Sigmoid colon (tissue), 7 donors: ENCODE measurements around the gene CTH. TPM values are rescaled to one million over a fixed set of nuclear protein-coding genes. Genes with fewer than 3 reads are reported as not detected.
"Not testable (repeated sequence)": the region's sequence is repeated elsewhere in the genome, so short reads cannot be mapped to it uniquely, and the experiment has no call there.

ENCODE experiments used
- DNase-seq: peaks from one replicate; pipeline ENCODE4 v3.0.0-alpha.2; 2019
- H3K27ac ChIP-seq, 4 donors: fragments of 200-600 bp; sonication (generic); one replicate each; pipeline ENCODE4 v1.5.1; 2016 to 2019; ENCODE audit warnings: mild to moderate bottlenecking in 1 of 4
- H3K27me3 ChIP-seq, 3 donors: fragments of 200-600 bp; sonication (generic); one replicate each; pipeline ENCODE4 v1.5.1; 2019; ENCODE audit warnings: mild to moderate bottlenecking in 1 of 3
- H3K36me3 ChIP-seq, 4 donors: fragments of 200-600 bp; sonication (generic); one replicate each; pipeline ENCODE4 v1.5.1; 2016 to 2019
- H3K4me1 ChIP-seq, 4 donors: fragments of 200-600 bp; sonication (generic); one replicate each; pipeline ENCODE4 v1.5.1; 2017 to 2019
- H3K4me3 ChIP-seq, 4 donors: fragments of 200-600 bp; sonication (generic); one replicate each; pipeline ENCODE4 v1.5.1; 2017 to 2019; ENCODE audit warnings: mild to moderate bottlenecking in 2 of 4, moderate library complexity in 1 of 4
- H3K9me3 ChIP-seq, 4 donors: fragments of 200-600 bp in 3 of 4; sonication (generic) in 3 of 4; one replicate each; pipeline versions ENCODE4 v1.5.1 to v1.6.1; 2013 to 2019
- CTCF ChIP-seq, 4 experiments: fragments of 450-650 bp in 3 of 4; fragments of 200-600 bp in 1 of 4; IDR thresholded peaks; one replicate each; pipeline ENCODE4 v1.5.1; 2016 to 2019; ENCODE audit warnings: antibody characterized with exemption in 4 of 4, mild to moderate bottlenecking in 3 of 4, moderate library complexity in 2 of 4
- EP300 ChIP-seq, 4 donors: sonication (generic); formaldehyde crosslinking; IDR thresholded peaks; one replicate each; pipeline ENCODE4 v1.6.1; 2017; ENCODE audit warnings: antibody characterized with exemption in 4 of 4
- POLR2A ChIP-seq, 2 donors: fragments of 450-650 bp; IDR thresholded peaks; one replicate each; pipeline ENCODE4 v1.6.1; 2016; ENCODE audit warnings: antibody characterized with exemption in 2 of 2, mild to moderate bottlenecking in 2 of 2, moderate library complexity in 2 of 2
- POLR2AphosphoS5 ChIP-seq, 4 donors: sonication (generic); formaldehyde crosslinking; IDR thresholded peaks; one replicate each; pipeline ENCODE4 v1.6.1; 2017; ENCODE audit warnings: antibody characterized with exemption in 4 of 4
- WGBS, 2 donors: extraction: QIAGEN DNeasy Blood & Tissue Kit; methylation state at CpG; one replicate each; pipeline ENCODE4 v1.1.7; 2013; 5-methylcytosine and 5-hydroxymethylcytosine counted together
- intact Hi-C: fragments of 100-400 bp; cut with DNase I; formaldehyde crosslinking; loops from one replicate; pipeline ENCODE4 v1.15.1; 2023
- polyA plus RNA-seq, 3 donors: library from polyadenylated mRNA; stranded (reverse); fragments of 200-250 nt; gene quantifications; one replicate each; pipeline ENCODE4 v1.2.3, GENCODE V29; 2013
- total RNA-seq, 4 donors: library from RNA; depleted of rRNA; stranded (reverse); fragments of >200 nt; gene quantifications; one replicate each; pipeline ENCODE4 v1.1.0, GENCODE V29; 2016
- donor health status: healthy with polysubstance abuse.
- donor health status: Bipolar disorder and iron deficiency.
- donor health status: healthy.

The CTH gene
- total RNA-seq (1 to 10 TPM; 1.1 to 4.6 (median 2.7) TPM), polyA plus RNA-seq (1 to 10 TPM; 4.8 to 5.5 (median 5.1) TPM)

- peak; percentile 99 for DNase-seq
- intact Hi-C loops, result loop anchor here (1.0 to 2.0 kb wide), 2 partner anchors 56 to 206 kb away; partner anchors contain the start of genes ANKRD13C and LRRC40
- Histone ChIP-seq H3K4me1 (peaks cover 0 to 20% (median 10%) of the 10 kb centered on the region in 4 donors), H3K27ac (peak within 1 kb of the TSS; percentile 91 to 96 (median 93)), H3K9me3 (no peaks in the 10 kb centered on the region), H3K36me3 (no peaks in the 10 kb centered on the region), H3K27me3 (no peaks in the 10 kb centered on the region), H3K4me3 (peak within 1 kb of the TSS; percentile 61 to 74 (median 68))
- TF ChIP-seq POLR2A (IDR thresholded peaks at IDR 0.05) (peak; percentile 74 to 88), POLR2AphosphoS5 (IDR thresholded peaks at IDR 0.05) (peak; percentile 90 to 97 (median 96)), CTCF (IDR thresholded peaks at IDR 0.05) (no peak), EP300 (IDR thresholded peaks at IDR 0.05) (peak in 2 of 4 donors; percentile 12 to 58)
- 0% methylated on average over 48 of the region's 48 CpGs for WGBS, 2 donors
Measured at GRCh38 chr1:70410604-70411359, at the start of gene CTH. TSS of gene CTH (plus strand) at chr1:70411268. CDS start at chr1:70411416, 148 bp downstream.

GRCh38 chr1:70361727-70362398 lies 49.2 kb upstream of the CTH start:
- H3K4me3 ChIP-seq, result no peak overlapping the region
- H3K27ac ChIP-seq, result no peak overlapping the region
- no peak for DNase-seq
- WGBS, 2 donors, result 75 to 79% methylated on average over 3 of the region's 3 CpGs
- intact Hi-C loops, result no loop called here
- H3K9me3 ChIP-seq, result no peaks in the 10 kb centered on the region
- H3K4me1 ChIP-seq, result no peaks in the 10 kb centered on the region
- no peaks in the 10 kb centered on the region for H3K36me3 ChIP-seq
- TF ChIP-seq CTCF (IDR thresholded peaks at IDR 0.05) (no peak), POLR2A (IDR thresholded peaks at IDR 0.05) (no peak), EP300 (IDR thresholded peaks at IDR 0.05) (no peak), POLR2AphosphoS5 (IDR thresholded peaks at IDR 0.05) (no peak)
- H3K27me3 ChIP-seq, result no peaks in the 10 kb centered on the region

GRCh38 chr1:70364439-70364838 lies 46.6 kb upstream of the CTH start:
- Histone ChIP-seq H3K27me3 (no peaks in the 10 kb centered on the region), H3K9me3 (no peaks in the 10 kb centered on the region), H3K27ac (no peak overlapping the region), H3K4me3 (no peak overlapping the region), H3K4me1 (no peaks in the 10 kb centered on the region), H3K36me3 (peaks cover 0 to 7% (median 0%) of the 10 kb centered on the region in 4 donors)
- intact Hi-C loops, result no loop called here
- no peak for DNase-seq
- TF ChIP-seq CTCF (IDR thresholded peaks at IDR 0.05), result no peak
- TF ChIP-seq EP300 (IDR thresholded peaks at IDR 0.05), result no peak
- TF ChIP-seq POLR2AphosphoS5 (IDR thresholded peaks at IDR 0.05), result no peak
- TF ChIP-seq POLR2A (IDR thresholded peaks at IDR 0.05), result no peak
- 78 to 88% methylated on average over 3 of the region's 3 CpGs for WGBS, 2 donors

GRCh38 chr1:70366425-70366952 lies 44.6 kb upstream of the CTH start:
- H3K36me3 ChIP-seq, H3K27me3 ChIP-seq, DNase-seq, intact Hi-C loops, H3K9me3 ChIP-seq, H3K4me3 ChIP-seq, H3K27ac ChIP-seq, H3K4me1 ChIP-seq: not testable (repeated sequence)
- WGBS, 2 donors, result 93% methylated on average over 4 of the region's 4 CpGs

- intact Hi-C loops, H3K9me3 ChIP-seq, H3K4me3 ChIP-seq, H3K27me3 ChIP-seq, DNase-seq, H3K27ac ChIP-seq, H3K36me3 ChIP-seq, H3K4me1 ChIP-seq: not testable (repeated sequence)
- WGBS, 2 donors, result 49 to 83% methylated on average over 3 of the region's 3 CpGs
Measured at GRCh38 chr1:70366997-70367396, 44.1 kb upstream of the CTH start.

GRCh38 chr1:70367397-70367796 lies 43.7 kb upstream of the CTH start:
- H3K27ac ChIP-seq, H3K4me1 ChIP-seq, intact Hi-C loops, H3K4me3 ChIP-seq, DNase-seq, H3K9me3 ChIP-seq, H3K36me3 ChIP-seq, H3K27me3 ChIP-seq: not testable (repeated sequence)
- 72 to 87% methylated on average over 5 of the region's 5 CpGs for WGBS, 2 donors

GRCh38 chr1:70371586-70371985 lies 39.5 kb upstream of the CTH start:
- H3K27me3 ChIP-seq, H3K4me1 ChIP-seq, H3K36me3 ChIP-seq, intact Hi-C loops, H3K9me3 ChIP-seq, H3K27ac ChIP-seq, DNase-seq, H3K4me3 ChIP-seq: not testable (repeated sequence)
- whole genome bisulfite sequencing, 2 donors, result 95 to 97% methylated on average over 3 of the region's 3 CpGs
